GM18499 (cell line): Measurements from ENCODE around the gene CATSPERB.
"Not testable (repeated sequence)": the region's sequence is repeated elsewhere in the genome, so short reads cannot be mapped to it uniquely, and the experiment has no call there.

Experiments
- ATAC-seq: cut with Tn5 transposase; IDR thresholded peaks from one replicate; pipeline ENCODE4 v1.9.1; 2021; ENCODE audit warnings: moderate number of reproducible peaks; ENCODE audit not compliant: insufficient read depth, unreplicated experiment

CATSPERB gene

GRCh38 chr14:91732859-91733477 lies 1.1 kb upstream of the CATSPERB start:
- ATAC-seq = no peak

- no peak for ATAC-seq
These were observed 553 bp upstream of the CATSPERB start for GRCh38 chr14:91732439-91732838.

GRCh38 chr14:91731018-91731417 lies 868 bp downstream of the CATSPERB start:
- ATAC-seq = no peak

GRCh38 chr14:91729756-91730155 lies 2.1 kb downstream of the CATSPERB start:
- ATAC-seq = no peak

DNA sequence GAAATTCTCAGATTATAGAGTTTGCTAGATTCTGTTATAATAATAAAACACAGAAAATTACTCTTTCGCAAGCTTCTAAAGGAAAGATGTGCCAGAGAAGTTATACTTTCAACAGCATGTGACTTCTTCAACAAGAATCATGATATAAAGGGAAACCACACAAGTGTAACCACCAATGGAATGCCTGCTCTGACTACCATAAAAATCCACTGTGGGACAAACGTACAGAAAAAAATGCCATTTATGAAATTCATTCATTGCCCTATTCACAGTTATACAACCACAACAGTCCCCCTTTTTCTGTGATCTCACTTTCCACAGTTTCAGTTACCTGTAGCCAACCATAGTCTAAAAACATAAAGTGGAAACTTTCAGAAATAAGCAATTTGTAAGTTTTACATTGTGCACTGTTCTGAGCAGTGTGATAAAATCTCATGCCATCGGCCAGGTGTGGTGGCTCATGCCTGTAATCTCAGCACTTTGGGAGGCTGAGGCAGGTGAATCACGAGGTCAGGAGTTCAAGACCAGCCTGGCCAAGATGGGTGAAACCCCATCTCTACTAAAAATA lies 3.2 kb downstream of the CATSPERB start:
- no peak for ATAC-seq

GRCh38 chr14:91727121-91727520 lies 4.8 kb downstream of the CATSPERB start:
- ATAC-seq = no peak

- ATAC-seq = no peak
These were observed 8.4 kb downstream of the CATSPERB start for GRCh38 chr14:91723501-91723900.

DNA sequence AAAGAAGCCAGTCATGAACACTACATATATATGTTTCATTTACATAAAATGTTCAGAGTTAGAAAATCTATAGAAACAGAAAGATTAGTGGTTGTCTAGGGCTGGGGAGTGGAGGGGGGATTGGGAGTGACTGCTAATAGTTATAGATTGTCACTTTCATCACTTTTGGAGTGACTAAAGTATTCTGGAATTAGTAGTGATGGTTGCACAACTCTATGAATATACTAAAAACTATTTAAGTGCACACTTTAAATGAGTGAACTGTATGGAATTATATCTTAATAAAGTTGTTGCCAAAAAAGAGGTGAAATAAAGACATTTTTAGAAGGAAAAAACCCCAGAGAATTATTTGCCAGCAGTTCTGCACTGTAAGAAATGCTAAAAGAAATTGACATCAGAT lies 9.5 kb downstream of the CATSPERB start:
- no peak for ATAC-seq

- ATAC-seq = no peak
These were observed 12.0 kb downstream of the CATSPERB start for GRCh38 chr14:91719839-91720238.

DNA sequence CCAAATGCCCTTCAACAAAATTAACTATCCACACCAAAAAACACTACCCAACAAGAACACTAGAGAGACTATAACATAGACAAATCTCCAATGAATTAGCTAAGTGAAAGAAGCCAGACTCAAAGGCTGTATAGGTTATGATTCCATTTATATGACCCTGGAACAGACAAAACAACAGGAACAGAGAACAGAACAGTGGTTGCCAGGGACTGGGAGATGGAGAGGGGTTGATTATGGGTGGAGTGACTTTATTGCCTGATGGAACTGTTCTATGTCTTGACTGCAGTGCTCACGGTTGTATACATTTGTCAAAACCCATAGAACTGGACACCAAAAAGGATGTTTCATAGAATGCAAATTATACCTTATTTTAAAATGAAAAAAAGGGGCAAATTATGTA lies 14.9 kb downstream of the CATSPERB start:
- no peak for ATAC-seq

- no peak for ATAC-seq
These were observed 17.1 kb downstream of the CATSPERB start for GRCh38 chr14:91714805-91715204.

DNA sequence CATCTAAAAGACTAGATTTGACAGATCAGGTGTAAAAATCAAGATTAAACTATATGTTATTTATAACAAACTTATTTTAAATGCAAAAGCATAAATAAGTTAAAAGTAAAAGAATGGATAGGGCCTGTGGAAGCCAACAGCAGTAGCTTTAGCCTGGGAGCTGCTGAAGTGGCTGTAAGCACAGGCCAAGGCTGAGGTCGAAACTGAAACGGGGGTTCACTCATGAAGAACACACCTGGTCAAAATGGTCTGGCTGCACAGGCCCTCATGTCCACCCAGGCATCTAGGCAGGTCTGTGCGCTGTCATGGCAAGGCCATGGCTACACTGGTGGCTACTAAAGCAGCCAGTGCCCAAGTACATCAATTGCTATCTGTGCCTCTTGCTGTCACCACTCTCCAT lies 23.1 kb downstream of the CATSPERB start:
- ATAC-seq = no peak

DNA sequence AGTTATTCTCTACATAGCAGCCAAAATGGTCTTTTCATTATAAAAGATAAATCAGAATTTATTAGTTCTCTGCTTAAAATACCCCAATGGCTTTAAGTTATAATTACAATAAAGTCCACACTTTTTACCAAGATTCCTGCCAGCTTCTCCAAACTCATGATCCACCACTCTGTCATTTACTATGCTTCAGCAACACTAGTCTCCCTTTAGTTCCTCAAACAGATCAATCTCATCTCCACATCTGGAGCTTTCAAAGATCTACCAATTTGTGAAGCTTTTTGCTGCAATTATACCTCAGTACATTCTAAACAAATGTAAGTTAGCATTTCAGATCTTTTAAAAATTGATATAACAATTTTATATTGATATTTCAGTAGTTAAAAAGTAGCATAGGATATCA lies 24.9 kb downstream of the CATSPERB start:
- ATAC-seq = no peak

- no peak for ATAC-seq
These were observed 37.2 kb downstream of the CATSPERB start for GRCh38 chr14:91694643-91695042.

DNA sequence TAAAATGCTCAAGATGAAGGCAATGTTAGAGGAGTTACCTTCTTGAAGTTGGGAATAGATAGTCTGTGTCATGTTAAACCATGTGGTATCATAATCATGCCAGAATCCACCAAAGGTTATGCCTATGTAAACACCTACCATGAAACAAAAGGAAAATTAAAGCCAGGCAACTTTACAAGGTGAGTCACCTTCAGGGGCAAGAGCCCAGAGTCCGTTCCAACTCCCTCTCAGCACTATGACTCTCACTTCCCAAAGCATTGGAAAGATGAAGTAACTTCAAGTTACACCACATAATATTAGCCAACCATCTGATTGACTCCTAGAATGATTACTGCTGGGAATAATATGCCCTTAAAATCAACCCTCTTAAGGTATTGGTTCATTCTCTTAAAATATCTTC lies 38.5 kb downstream of the CATSPERB start:
- ATAC-seq = no peak

DNA sequence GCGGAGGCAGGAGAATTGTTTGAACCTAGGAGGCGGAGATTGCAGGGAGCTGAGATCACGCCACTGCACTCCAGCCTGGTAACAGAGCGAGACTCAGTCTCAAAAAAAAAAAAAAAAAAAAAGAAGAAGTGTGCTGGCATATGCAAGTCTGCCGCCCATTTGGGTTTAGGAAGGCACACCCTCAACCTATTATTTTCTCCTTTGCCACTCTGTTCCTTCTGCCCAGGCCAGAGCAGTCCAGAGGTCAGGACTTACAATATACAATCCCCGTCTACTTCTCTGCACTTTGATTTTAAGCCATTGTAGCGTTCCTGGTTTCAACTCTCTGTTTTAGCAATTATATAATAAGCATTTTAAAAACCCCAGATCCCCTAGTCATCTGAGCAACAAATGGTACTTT lies 39.8 kb downstream of the CATSPERB start:
- ATAC-seq = no peak

- ATAC-seq = no peak
These were observed 42.3 kb downstream of the CATSPERB start for GRCh38 chr14:91689608-91690007.

- ATAC-seq = not testable (repeated sequence)
These were observed 44.5 kb downstream of the CATSPERB start for GRCh38 chr14:91687436-91687835.

- no peak for ATAC-seq
These were observed 46.3 kb downstream of the CATSPERB start for GRCh38 chr14:91685600-91685999.

DNA sequence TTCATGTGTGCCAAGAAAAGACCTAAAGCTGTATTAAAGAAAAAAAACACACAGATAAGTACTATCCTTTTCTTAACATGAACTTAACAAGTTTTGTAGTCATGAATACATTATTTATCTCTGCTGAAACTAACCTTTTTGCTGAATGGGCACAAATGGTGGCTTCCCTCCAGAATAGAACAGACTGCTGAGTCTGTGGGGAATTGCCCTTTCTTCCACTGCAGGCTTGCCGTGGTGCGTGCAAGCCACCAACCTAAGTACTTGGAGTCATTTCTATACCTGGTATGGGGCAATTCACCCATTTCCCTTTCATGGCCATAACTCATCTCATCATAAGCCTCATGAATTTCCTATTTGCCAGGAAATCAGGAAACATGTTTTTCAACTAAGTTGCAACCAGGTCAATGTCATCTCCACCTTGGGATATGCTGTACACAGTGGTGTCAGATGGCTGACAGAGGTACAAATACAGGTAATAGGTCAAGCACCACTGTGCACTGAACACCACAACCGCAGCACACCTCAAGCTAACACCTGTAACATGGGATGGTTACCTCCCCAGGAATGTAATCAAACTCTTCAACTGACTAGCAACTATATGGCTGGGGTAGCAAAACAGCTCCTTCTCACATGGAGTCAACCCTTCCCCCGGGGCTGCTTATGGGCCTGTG lies 49.9 kb downstream of the CATSPERB start:
- no peak for ATAC-seq

- no peak for ATAC-seq
These were observed 50.8 kb downstream of the CATSPERB start for GRCh38 chr14:91681118-91681517.

DNA sequence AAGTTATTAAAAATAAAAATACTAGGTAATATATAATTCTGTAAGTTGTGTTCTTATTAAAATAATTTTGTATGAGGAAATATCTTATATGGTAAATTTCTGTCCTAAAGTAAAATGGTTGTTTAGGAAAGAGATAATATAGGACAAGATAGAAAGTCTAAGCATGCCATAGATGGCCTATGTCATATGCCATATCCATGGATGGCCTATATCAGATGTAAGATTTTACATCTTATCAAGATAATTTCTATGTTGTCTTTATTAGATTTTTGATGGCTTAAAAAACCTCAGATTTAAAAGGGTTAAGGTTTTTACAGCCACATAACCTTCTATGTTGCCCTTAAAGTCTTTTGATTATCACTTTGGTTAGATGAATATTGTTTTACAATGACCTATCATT lies 52.6 kb downstream of the CATSPERB start:
- no peak for ATAC-seq
